Activated naive CD8-positive, alpha-beta T cell treated with anti-CD3 and anti-CD28 coated beads, Interleukin-2, amount 50 U/mL, for 16 hours (primary cell): ENCODE measurements around the gene CMIP.

Experiments used
- DNase-seq: peaks from one replicate; pipeline ENCODE4 v3.0.0-alpha.2; 2020; ENCODE audit warnings: low read depth, low spot score

The CMIP gene

DNA sequence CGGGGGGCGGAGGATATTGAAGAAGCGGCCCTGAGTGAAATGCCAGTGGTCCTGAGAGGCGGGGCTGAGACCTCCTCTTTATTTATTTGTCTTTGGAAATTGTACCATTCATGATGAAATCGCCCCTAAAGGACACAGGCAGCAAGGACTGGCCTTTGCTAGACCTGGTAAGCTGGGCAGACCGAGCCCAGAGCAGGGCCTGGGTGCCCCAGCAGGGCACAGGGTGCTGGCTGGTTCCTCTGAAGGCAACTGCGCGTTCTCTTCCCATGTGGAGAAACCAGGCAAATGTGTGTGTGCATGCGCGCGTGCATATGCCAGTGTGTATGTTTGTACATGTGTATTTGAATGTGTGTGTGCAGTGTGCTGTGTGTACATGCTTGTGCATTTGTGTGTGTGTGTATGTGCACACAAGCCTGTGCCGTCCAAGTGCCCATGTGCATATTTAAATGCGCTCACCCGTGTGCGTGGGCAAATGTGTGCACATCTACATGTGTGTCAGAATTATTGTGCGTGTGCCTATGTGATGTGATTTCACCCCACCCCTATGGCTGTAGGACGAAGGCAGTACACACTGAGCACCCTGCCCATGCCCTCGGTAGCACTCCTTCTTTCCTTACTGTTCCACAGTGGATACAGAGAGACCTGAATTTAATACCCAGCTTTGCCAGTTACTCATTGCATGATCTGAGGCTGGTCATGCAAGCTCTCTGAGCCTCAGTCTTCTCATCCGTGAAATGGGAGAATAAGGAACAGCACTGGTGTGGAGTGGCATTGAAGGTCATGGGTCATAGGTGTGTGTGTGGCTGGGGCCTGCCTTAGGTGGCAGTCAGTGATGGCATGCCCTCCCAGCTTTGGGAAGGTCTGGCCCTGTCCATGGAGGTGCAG, 105.2 kb downstream of the CMIP start:
- DNase-seq, result no peak

DNA sequence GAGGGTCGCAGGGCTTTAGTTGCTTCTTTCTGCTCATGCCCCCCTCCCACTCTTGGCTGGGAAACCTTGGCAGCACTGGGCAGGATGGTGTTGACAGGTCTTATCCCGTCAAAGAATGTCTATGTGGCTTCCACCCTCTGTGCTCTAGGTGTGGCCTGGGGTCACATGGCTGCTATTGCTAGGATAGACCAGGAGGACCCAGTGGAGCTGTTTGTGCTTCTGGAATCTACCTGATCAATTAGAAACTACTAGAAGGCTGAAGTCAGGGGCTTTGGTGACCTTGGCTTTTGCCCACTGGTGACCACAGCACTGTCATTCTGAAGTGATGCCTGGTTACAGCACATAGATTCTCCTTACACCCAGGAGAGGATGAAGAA, 105.8 kb downstream of the CMIP start:
- DNase-seq, result no peak

DNA sequence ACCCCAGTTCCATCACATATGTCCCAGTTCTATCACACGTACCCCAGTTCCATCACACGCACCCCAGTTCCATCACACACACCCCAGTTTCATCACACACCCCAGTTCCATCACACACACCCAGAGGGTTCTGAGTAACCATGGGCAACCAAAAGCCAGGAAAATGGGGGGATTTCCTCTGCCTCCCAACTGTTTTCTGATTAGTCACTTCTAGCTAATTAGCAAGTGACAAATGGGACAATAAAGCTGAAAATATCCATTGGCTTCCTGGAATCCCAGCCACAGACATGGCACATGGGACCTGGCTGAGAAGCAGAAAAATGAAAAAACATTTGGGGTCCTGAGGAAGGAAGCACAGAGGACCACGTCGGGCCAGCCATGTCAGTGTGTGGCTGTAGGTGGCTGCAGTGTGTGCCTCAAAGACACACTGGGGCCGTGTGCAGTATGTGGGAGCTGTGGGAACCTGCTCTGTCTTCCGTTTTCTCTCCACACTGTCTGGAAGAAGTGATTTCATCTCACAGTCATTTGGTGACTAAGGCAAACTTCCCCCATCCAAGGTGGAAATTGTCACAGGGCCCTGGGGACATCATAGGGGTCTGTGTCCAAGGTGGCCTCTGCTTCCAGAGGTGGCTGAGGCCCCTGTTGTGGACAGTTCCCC, 106.7 kb downstream of the CMIP start:
- no peak for DNase-seq

DNA sequence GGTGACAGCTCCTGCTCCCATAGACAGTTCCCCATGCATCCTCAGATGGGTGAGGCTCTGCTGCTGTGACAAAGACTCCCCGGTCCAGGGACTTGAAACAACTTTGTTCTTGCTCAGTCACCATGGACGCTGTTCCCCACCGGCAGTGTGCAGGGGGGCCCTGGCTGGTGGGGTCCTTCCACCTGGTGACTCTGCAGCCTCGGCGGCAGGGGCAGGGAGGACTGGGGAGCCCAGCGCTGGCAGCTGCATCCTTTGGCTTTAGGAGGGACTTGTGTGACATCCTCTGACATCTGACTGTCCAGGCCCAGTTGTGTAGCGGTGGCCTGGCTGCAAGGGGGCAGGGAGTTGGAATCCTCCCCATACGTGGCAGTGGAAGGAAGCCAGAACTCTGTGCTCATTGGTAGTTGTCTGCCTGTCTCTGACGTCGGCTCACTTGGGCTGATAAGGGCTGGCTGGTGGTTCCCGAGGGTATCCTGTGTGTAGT, 107.3 kb downstream of the CMIP start:
- DNase-seq, result no peak

DNA sequence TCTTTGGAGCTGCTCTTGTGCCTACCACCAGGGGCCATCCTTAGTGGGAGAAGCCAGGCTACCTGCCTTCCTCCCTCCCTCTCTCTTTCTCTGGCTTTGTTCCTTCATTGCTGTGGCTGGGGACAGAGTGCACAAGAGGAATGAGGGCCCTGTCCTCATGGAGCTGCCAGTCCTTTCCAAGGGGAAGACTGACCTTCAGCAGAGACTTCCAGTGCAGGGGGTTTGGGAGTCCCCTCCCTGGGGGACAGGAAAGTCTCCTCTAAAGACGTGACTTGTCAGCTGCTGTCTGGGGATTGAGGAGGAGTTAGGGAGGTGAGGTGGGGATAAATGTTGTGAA, 108.1 kb downstream of the CMIP start:
- DNase-seq, result no peak

DNA sequence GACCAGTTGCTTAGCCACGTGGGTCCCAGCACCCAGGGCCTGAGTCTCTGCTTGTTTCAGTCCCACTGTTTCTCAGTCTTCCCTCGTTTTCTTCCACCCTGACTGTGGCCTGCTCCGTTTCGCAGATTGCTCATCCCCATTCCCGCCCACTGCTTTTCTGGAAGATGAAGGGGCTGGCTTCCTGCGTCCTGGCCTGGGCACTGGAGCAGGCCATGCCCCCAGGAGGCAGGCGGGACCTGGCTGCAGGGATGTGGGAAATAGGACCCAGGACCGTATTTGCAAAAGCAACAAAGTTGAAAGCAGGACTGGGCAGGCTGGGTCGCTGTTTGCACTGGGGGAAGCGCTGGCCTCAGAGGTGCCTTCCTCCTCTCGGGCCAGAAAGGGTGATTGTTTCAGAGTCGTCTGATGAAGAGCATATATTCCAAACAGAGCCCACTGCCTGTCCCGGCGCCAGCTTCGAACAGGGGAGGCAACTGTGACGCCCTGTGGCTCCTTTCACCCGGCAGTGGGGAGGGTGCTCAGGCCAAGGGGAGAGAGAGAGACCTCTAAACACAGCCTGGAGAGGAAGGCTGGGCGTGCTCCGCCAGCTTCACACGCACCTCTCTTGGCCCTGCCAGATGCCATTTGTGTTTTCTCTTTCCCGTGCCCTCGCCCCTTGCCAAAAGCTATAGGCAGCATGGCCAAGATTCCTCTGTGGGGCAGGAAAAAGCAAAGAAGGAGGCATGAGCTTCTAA, 108.6 kb downstream of the CMIP start:
- DNase-seq, result no peak

DNA sequence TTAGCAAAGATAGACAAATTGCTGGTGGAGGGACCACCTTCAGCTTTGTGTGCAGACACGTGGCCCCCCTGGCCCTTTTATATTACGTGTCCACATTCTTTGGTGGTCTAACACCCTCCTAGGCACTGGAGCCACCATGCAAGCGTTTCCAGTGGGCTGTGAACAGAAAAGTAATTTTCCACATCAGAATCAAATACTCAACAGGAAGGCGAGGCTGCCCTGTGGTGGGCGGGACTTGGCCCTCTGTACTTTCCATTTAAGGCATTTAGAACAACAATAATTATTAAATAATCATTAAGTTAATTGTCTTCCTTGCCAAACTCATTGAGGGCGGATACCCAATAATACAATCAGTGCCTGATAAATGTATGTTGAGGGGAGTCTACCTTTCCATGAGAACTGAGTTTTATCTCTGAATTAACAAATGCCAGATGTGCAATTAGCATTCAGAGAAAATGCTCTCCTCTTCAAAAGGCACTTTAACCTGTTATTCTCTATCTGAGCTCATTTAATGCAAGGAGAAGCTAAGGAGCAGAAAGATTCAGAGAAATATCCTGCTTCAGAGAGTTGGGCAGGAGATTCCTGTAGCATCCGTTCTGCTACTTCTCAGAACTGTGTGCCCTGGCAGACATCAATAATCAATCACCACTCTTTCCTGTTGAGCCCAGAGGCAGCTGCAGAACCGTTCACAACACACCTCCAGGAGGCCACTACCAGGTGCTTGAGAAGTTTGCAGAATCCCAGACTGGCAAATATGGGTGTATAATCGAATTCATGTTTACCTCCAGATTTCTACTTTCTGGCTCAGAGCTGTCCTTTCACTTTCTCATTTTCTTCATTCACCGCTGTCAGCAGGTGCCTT, 109.4 kb downstream of the CMIP start:
- no peak for DNase-seq

DNA sequence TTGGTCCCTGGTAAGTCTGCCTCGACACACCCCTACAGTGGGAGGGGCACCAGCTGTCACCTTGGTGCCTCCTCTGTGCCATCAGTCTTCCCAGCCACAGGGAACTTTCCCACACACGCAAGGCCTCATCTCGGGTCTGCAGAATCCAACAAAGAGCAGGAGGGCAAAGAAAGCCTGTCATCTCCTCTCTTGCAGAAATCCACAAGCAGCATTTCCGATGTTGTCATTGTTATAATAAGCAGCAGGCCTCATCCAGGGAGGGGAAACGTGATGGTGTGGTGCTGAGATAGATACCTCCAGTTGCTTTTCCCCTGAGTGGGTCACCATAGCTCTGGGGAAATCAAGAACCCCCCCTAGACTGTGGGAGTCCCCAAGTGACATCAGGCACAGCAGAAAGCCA, 110.4 kb downstream of the CMIP start:
- no peak for DNase-seq

DNA sequence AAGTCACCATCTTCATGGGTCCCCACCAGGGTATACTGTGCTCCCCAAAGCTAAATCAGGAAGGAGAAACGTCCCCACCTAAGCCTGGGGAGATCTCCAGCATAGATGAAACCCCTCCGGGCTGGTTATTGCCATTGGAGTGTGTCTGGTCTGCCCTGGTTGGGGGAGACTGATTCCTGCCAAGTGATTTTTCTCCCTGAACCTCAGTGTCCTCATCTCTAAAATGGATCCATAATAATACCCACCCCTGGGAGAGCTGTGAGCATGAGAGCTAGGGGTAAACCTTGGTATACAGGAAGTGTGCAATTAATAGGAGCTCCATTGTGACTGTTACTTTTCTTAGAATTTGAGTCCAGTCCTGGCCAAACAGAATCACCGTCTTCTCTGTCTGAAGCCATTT, 111.1 kb downstream of the CMIP start:
- DNase-seq, result no peak

DNA sequence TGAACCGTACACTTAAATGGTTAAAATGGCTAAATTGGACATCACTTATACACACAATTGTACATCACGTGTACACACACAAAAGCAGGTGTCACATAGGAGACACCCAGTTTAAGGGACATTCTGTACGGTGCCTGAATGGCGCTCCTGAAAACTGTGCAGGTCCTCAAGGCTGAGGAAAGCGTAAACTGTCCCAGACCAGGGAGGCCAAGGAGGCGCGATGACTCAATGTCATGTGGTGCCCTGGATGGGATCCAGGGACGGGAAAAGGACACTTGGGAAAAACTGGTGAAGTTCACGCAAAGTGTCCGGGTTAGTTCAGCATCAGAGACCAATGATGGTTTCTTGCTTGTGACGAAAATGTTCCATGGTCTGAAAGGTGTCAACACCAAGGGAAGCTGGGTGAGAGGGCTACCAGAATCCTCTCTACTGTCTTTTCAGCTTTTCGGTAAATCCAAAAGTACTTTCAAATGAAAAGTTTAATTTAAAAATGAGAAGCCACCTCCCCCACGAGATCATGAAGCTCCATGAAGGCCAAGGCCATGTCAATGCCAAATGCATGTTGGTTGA, 112.2 kb downstream of the CMIP start:
- no peak for DNase-seq

DNA sequence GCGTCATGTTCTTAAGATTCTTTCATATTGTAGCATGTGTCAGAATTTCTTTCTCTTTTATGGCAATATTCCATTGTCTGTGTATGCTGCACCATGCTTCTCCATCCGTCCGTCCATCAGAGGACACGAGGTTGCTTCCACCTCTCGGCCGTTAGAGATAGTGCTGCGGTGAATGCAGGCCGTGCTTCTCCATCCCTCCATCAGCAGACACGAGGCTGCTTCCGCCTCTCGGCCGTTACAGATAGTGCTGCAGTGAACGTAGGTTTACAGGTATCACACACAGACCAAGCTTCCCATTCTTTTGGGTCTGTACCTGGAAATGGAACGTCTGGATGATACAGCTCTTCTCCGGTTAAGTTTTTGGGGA, 113.5 kb downstream of the CMIP start:
- no peak for DNase-seq

DNA sequence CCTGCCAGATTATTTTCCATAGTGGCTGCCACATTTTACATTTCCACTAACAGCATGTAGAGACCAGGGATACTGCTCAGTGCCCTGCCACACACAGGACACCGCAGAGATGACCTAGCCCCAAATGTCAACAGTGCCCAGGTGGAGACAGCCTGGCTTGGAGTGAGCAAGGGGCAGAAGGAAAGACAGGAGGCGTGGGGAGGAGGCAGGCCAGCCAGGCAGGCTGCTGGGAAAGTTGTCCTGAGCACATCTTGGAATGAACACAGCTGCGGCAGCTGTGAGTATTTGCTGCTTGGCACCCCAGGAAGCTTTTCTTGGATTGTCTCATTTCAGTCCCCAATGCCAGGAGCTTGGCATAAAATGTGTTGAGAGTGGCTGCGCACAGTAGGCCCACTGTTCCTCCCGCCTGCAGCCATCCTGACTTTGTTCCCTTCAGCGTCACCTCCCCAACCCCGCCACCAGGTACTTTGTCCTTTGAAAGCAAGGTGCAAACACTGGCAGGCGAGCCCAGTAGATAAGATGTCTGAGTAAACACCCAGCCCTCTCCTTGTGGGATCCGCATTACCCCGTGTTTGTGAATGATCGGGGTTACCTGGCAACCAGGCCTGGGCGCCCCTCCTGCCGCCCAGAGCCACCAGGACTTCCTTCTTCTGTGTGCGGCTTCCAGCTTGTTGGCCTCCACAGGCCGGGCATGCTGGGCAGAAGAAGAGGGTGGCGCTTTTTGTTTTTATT, 114.0 kb downstream of the CMIP start:
- no peak for DNase-seq

DNA sequence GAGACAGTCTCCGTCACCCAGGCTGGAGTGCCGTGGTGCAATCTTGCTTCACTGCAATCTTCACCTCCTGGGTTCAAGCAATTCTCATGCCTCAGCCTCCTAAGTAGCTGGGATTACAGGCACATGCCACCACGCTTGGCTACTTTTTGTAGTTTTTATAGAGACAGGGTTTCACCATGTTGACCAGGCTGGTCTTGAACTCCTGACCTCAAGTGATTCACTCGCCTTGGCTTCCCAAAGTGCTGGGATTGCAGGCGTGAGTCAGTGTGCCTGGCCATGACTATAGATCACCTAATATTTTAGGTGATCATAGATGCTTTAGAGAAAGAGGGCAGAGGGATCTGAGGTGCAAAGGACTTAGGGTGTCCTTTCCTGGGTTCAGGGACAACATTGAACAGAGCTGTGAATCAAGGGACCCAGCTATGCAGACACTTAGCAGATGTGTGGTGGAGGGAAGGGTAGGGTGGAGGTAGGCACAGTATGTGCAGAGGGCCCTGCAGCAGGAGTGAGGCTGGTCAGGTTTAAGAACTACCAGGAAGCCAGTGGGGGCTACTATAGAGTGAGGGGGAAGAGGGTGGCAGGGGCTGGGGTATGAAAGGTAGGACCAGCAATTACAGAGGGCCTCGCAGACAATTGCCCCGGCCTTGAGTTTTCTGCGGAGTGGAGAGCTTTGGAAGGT, 116.5 kb downstream of the CMIP start:
- no peak for DNase-seq

DNA sequence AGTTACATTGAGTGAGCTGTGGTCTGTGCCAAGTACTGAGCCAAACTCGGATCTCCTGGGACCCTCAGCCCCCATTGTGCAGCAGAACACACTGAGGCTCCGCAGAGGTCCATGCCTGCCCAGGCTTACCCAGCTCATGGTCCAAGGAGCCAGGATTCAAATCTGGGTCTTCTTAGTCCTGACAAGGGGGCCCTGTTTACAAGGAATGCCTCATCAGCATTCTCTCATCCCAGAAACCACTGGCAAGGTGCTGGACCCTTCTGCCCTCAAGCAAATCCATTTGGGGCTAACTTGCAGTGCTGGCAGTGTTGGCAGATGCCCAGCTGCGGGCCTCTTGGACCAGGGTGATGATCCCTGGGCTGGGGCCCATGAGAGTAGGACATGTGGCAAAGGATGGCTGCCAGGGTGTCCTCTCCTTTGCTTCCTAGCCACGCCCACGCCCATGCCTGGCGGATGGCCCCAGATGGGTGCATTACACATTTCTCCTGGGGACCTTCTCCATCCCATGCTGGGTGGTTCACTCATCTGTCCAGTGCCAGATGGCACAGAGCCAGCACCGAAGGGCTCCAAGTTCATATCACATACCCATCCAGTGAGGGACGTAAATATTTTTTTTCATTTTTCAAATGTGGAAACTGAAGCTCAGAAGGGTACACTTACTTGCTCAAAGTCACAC, 117.7 kb downstream of the CMIP start:
- DNase-seq, result no peak

DNA sequence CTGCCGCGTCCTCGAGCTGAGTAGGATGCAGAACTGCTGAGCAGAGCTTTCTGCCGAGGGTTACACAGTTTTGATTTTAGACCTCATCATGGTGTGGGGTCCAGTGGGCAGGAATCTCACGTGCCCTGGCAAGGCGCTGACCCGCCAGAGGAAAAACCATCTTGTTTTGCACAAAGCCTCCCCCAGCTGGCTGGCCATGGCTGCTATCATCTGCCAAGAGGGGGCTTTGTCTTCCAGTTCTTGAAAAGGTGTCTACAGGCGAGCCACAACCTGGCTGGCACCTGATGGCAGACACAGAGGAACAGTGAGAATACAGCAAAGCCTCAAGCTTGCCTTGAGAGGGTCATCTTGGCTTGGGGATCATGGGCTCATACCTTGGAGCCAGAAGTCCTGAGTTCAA, 118.3 kb downstream of the CMIP start:
- DNase-seq, result no peak

DNA sequence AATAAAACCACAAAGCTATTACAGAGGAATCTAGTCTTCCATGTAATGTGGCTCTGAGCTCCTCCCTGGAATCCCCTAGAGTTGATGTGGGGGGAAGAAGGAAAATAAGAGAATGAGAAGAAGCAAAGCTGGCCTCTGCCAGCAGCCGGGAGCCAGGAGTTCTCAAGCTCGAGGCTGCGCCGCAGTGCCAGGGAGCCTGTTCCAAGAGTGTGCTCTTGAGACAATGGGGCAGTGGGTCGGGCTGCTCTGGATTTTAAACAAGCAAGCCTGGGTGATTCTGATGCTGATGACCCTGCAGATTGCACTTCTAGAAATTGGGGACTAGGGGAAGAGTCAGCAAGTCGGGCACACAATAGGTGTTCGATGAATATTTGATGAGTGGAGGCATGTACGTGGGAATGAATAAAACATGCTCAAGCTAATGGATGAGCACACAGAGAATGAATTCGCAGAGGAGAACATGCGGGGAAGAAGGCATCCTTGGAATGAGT, 119.9 kb downstream of the CMIP start:
- DNase-seq, result no peak

DNA sequence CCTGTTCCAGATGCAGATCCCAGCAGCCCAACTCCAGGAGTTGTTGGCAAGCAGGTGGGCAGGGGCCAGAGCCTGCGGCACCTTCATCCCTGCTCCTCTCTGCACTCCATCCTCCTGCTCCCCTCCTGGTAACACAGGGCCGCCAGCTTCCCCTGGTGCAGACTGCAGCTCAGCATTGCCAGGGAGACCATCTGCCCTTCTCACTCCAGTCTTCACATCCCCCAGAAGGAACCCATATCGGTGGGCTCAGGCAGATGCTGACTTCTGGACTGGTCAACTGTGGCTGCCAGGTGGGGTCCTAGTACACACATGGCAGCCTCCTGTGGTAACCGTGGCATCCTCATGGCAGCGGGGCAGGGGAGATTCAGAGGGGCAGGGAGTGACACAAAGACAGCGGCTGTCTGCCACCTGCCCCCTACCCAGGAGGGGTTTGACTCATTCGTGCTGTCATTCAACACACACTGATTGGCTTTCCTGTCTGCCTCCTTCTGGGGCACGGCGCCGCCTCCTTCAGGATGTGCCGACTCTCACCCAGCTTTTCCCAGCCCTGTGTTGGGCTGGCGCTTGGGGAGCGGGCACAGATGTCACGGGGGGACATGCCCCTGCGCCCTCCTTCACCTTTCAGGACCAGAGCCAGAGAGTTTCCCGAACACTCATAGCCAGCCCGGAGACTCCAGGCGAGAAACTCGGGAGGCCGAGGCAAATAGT, 120.9 kb downstream of the CMIP start:
- no peak for DNase-seq

DNA sequence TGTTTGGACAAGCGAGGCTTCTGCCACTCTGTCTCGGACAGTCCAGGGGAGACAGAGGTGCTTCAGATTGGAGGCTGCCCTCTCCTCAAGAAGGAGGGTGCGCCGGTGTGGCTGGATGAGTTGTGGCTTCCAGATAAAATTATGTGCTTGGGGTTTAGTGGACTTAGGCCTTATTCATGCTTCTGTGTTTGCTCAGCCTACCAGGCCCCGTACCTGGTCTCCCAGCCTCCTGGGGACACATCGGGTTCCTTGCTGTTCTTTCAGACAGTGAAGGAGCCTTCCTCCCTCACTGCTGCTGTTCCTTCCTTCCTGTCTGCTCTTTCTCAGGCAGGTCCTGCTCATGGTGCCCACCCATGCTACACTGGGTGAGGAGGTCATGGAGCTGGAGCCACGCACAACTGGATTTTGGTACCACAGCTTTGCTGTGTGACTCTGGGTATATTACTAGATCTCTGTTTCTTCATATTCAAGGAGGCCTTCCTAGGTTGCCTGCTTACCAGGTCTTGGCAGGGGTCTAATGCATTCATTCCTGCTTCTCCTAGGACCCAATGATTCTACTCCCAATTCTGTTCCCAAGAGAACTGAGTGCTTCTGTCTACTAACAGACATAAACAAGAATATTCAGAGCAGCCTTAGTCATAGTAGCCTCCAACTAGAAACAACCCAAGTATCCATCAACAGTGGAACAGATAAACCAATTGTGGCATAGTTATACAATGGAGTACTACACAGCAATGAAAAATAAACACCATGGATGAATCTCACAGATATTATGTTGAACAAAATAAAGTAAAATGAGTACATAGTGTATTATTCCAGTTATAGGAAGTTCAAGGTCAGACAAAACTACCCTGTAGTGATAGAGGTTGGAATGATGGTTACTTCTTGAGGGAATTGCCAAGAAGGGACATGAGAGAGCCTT, 121.7 kb downstream of the CMIP start:
- DNase-seq, result no peak
